ENCODE data around the gene ARID1A. TPM values are rescaled to one million over a fixed set of nuclear protein-coding genes. Genes with fewer than 3 reads are reported as not detected.

Gene ARID1A
- total and polyA plus RNA-seq, 2 experiments from 2014 or later: 50.0 to 104 TPM

DNA sequence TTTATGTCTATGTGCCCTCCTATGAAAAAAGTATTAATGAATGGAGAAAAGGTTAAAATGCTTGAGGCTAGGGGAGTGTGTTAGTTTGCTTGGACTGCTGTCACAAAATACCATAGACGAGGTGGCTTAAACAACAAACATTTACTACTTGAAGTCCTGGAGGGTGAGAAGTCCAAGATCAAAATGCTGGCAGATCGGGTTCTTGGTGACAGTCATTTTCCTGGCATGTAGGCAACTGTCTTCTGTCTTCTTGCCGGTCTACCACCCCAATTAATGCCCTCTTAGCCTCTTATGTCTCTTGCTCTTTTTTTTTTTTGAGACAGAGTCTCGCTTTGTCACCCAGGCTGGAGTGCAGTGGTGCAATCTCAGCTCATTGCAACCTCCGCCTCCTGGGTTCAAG lies 15.0 kb downstream of the ARID1A start:
- H3K27me3 ChIP-seq (ENCODE audit: insufficient read depth): no peaks in the 10 kb centered on the region
- peaks cover 100% of the 10 kb centered on the region for H3K79me2 ChIP-seq (replicated peaks; ENCODE audit: insufficient read depth)
- H3K9me2 ChIP-seq (ENCODE audit: insufficient read depth): no peaks in the 10 kb centered on the region
- peaks cover 27% of the 10 kb centered on the region for H3K4me1 ChIP-seq (ENCODE audit: insufficient read depth)
- Mint-ChIP-seq H3K27ac (no peak overlapping the region), H3K4me1 (peaks cover 32% of the 10 kb centered on the region), H3K9me3 (no peaks in the 10 kb centered on the region), H3K36me3 (ENCODE audit: low read depth) (peaks cover 27% of the 10 kb centered on the region; the same call in 2 of the 3 replicates), H3K4me3 (no peak overlapping the region), H3K27me3 (ENCODE audit: insufficient read depth, low read depth, poor library complexity) (peaks cover 6% of the 10 kb centered on the region)
- TF ChIP-seq JUNB (IDR thresholded peaks at IDR 0.05; ENCODE audit: unreplicated experiment): no peak
- TF ChIP-seq NANOG (IDR thresholded peaks at IDR 0.05; ENCODE audit: borderline replicate concordance): no peak
- TF ChIP-seq, protein P1, sequence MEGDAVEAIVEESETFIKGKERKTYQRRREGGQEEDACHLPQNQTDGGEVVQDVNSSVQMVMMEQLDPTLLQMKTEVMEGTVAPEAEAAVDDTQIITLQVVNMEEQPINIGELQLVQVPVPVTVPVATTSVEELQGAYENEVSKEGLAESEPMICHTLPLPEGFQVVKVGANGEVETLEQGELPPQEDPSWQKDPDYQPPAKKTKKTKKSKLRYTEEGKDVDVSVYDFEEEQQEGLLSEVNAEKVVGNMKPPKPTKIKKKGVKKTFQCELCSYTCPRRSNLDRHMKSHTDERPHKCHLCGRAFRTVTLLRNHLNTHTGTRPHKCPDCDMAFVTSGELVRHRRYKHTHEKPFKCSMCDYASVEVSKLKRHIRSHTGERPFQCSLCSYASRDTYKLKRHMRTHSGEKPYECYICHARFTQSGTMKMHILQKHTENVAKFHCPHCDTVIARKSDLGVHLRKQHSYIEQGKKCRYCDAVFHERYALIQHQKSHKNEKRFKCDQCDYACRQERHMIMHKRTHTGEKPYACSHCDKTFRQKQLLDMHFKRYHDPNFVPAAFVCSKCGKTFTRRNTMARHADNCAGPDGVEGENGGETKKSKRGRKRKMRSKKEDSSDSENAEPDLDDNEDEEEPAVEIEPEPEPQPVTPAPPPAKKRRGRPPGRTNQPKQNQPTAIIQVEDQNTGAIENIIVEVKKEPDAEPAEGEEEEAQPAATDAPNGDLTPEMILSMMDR (conservative IDR thresholded peaks at IDR 0.05; ENCODE audit: low read depth in 2 of 2): no peak
- TF ChIP-seq EZH2phosphoT487 (IDR thresholded peaks at IDR 0.05; ENCODE audit: unreplicated experiment): no peak
- no peak for TF ChIP-seq ZNF114 (CRISPR knock-in tag; IDR thresholded peaks at IDR 0.05)
- TF ChIP-seq, protein P2, sequence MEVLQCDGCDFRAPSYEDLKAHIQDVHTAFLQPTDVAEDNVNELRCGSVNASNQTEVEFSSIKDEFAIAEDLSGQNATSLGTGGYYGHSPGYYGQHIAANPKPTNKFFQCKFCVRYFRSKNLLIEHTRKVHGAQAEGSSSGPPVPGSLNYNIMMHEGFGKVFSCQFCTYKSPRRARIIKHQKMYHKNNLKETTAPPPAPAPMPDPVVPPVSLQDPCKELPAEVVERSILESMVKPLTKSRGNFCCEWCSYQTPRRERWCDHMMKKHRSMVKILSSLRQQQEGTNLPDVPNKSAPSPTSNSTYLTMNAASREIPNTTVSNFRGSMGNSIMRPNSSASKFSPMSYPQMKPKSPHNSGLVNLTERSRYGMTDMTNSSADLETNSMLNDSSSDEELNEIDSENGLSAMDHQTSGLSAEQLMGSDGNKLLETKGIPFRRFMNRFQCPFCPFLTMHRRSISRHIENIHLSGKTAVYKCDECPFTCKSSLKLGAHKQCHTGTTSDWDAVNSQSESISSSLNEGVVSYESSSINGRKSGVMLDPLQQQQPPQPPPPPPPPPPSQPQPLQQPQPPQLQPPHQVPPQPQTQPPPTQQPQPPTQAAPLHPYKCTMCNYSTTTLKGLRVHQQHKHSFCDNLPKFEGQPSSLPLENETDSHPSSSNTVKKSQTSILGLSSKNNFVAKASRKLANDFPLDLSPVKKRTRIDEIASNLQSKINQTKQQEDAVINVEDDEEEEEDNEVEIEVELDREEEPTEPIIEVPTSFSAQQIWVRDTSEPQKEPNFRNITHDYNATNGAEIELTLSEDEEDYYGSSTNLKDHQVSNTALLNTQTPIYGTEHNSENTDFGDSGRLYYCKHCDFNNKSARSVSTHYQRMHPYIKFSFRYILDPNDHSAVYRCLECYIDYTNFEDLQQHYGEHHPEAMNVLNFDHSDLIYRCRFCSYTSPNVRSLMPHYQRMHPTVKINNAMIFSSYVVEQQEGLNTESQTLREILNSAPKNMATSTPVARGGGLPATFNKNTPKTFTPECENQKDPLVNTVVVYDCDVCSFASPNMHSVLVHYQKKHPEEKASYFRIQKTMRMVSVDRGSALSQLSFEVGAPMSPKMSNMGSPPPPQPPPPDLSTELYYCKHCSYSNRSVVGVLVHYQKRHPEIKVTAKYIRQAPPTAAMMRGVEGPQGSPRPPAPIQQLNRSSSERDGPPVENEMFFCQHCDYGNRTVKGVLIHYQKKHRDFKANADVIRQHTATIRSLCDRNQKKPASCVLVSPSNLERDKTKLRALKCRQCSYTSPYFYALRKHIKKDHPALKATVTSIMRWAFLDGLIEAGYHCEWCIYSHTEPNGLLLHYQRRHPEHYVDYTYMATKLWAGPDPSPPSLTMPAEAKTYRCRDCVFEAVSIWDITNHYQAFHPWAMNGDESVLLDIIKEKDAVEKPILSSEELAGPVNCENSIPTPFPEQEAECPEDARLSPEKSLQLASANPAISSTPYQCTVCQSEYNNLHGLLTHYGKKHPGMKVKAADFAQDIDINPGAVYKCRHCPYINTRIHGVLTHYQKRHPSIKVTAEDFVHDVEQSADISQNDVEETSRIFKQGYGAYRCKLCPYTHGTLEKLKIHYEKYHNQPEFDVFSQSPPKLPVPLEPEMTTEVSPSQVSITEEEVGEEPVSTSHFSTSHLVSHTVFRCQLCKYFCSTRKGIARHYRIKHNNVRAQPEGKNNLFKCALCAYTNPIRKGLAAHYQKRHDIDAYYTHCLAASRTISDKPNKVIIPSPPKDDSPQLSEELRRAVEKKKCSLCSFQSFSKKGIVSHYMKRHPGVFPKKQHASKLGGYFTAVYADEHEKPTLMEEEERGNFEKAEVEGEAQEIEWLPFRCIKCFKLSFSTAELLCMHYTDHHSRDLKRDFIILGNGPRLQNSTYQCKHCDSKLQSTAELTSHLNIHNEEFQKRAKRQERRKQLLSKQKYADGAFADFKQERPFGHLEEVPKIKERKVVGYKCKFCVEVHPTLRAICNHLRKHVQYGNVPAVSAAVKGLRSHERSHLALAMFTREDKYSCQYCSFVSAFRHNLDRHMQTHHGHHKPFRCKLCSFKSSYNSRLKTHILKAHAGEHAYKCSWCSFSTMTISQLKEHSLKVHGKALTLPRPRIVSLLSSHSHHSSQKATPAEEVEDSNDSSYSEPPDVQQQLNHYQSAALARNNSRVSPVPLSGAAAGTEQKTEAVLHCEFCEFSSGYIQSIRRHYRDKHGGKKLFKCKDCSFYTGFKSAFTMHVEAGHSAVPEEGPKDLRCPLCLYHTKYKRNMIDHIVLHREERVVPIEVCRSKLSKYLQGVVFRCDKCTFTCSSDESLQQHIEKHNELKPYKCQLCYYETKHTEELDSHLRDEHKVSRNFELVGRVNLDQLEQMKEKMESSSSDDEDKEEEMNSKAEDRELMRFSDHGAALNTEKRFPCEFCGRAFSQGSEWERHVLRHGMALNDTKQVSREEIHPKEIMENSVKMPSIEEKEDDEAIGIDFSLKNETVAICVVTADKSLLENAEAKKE (CRISPR knock-in tag; IDR thresholded peaks at IDR 0.05): no peak
- TF ChIP-seq EZH2 (IDR thresholded peaks at IDR 0.05; ENCODE audit: low read depth, unreplicated experiment): no peak
- TF ChIP-seq, protein P3, sequence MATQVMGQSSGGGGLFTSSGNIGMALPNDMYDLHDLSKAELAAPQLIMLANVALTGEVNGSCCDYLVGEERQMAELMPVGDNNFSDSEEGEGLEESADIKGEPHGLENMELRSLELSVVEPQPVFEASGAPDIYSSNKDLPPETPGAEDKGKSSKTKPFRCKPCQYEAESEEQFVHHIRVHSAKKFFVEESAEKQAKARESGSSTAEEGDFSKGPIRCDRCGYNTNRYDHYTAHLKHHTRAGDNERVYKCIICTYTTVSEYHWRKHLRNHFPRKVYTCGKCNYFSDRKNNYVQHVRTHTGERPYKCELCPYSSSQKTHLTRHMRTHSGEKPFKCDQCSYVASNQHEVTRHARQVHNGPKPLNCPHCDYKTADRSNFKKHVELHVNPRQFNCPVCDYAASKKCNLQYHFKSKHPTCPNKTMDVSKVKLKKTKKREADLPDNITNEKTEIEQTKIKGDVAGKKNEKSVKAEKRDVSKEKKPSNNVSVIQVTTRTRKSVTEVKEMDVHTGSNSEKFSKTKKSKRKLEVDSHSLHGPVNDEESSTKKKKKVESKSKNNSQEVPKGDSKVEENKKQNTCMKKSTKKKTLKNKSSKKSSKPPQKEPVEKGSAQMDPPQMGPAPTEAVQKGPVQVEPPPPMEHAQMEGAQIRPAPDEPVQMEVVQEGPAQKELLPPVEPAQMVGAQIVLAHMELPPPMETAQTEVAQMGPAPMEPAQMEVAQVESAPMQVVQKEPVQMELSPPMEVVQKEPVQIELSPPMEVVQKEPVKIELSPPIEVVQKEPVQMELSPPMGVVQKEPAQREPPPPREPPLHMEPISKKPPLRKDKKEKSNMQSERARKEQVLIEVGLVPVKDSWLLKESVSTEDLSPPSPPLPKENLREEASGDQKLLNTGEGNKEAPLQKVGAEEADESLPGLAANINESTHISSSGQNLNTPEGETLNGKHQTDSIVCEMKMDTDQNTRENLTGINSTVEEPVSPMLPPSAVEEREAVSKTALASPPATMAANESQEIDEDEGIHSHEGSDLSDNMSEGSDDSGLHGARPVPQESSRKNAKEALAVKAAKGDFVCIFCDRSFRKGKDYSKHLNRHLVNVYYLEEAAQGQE (IDR thresholded peaks at IDR 0.05; ENCODE audit: unreplicated experiment): no peak
- no peak for TF ChIP-seq STAT1 (IDR thresholded peaks at IDR 0.05; ENCODE audit: unreplicated experiment)
- TF ChIP-seq CREB1 (CRISPR knock-in tag; IDR thresholded peaks at IDR 0.05; ENCODE audit: low read depth): no peak
- no peak for TF ChIP-seq POLR2AphosphoS5 (IDR thresholded peaks at IDR 0.05; ENCODE audit: low read depth)
- TF ChIP-seq, protein P4, sequence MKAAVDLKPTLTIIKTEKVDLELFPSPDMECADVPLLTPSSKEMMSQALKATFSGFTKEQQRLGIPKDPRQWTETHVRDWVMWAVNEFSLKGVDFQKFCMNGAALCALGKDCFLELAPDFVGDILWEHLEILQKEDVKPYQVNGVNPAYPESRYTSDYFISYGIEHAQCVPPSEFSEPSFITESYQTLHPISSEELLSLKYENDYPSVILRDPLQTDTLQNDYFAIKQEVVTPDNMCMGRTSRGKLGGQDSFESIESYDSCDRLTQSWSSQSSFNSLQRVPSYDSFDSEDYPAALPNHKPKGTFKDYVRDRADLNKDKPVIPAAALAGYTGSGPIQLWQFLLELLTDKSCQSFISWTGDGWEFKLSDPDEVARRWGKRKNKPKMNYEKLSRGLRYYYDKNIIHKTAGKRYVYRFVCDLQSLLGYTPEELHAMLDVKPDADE (IDR thresholded peaks at IDR 0.05): no peak
- no peak overlapping the region for H3K4me2 ChIP-seq
- ATAC-seq (no peak), DNase-seq (ENCODE audit: low spot score) (no peak)
- no peak overlapping the region for H3K27ac ChIP-seq (ENCODE audit: low read depth)
- H3F3A ChIP-seq (replicated peaks; ENCODE audit: low read depth): no peaks in the 10 kb centered on the region
- no peaks in the 10 kb centered on the region for H3K36me3 ChIP-seq (ENCODE audit: insufficient read depth)
- H3K4me3 ChIP-seq: no peak overlapping the region
- peaks cover 68% of the 10 kb centered on the region for H4K20me1 ChIP-seq (replicated peaks; ENCODE audit: insufficient read depth)
- no peak overlapping the region for H2AFZ ChIP-seq

All from GM23338 (cell line).